Measurements from ENCODE around the gene SNW1.

SNW1 gene

GRCh38 chr14:77760381-77761204 lies at the start of gene SNW1:
Gene SNW1, minus strand, starts transcription at chr14:77761156. Its CDS starts 29 bp downstream, at chr14:77761127.
- no peak for DNase-seq (ENCODE audit: low read depth)
- TF ChIP-seq CTCF (IDR thresholded peaks at IDR 0.05; ENCODE audit: control insufficient read depth, extremely low read depth, insufficient read depth), result no peak
- peak within 1 kb of the TSS; percentile 85 for H3K4me3 ChIP-seq (ENCODE audit: low read depth, low read length)

GRCh38 chr14:77809011-77809410 lies 48.1 kb upstream of the SNW1 start:
- TF ChIP-seq CTCF (IDR thresholded peaks at IDR 0.05; ENCODE audit: control insufficient read depth, extremely low read depth, insufficient read depth), result no peak
- DNase-seq (ENCODE audit: low read depth), result no peak
- no peak overlapping the region for H3K4me3 ChIP-seq (ENCODE audit: low read depth, low read length)

- no peak for DNase-seq (ENCODE audit: low read depth)
- H3K4me3 ChIP-seq (ENCODE audit: low read depth, low read length), result no peak overlapping the region
- TF ChIP-seq CTCF (IDR thresholded peaks at IDR 0.05; ENCODE audit: control insufficient read depth, extremely low read depth, insufficient read depth), result no peak
Observed at GRCh38 chr14:77808250-77808649, 47.3 kb upstream of the SNW1 start.

- no peak for TF ChIP-seq CTCF (IDR thresholded peaks at IDR 0.05; ENCODE audit: control insufficient read depth, extremely low read depth, insufficient read depth)
- DNase-seq (ENCODE audit: low read depth), result no peak
- H3K4me3 ChIP-seq (ENCODE audit: low read depth, low read length), result no peak overlapping the region
Observed at GRCh38 chr14:77805706-77806105, 44.8 kb upstream of the SNW1 start.

- no peak for DNase-seq (ENCODE audit: low read depth)
- TF ChIP-seq CTCF (IDR thresholded peaks at IDR 0.05; ENCODE audit: control insufficient read depth, extremely low read depth, insufficient read depth), result no peak
- H3K4me3 ChIP-seq (ENCODE audit: low read depth, low read length), result no peak overlapping the region
Observed at GRCh38 chr14:77804592-77804991, 43.6 kb upstream of the SNW1 start.

- no peak for DNase-seq (ENCODE audit: low read depth)
- peak overlapping the region; percentile 75 for H3K4me3 ChIP-seq (ENCODE audit: low read depth, low read length)
- TF ChIP-seq CTCF (IDR thresholded peaks at IDR 0.05; ENCODE audit: control insufficient read depth, extremely low read depth, insufficient read depth), result no peak
Observed at GRCh38 chr14:77800814-77801213, 39.9 kb upstream of the SNW1 start.
